Uterus (tissue), 4 donors: ENCODE results near the gene ALKBH3. TPM values are rescaled to one million over a fixed set of nuclear protein-coding genes. Genes with fewer than 3 reads are reported as not detected.

ENCODE experiments used
- DNase-seq, 2 donors: peaks; one replicate each; pipeline ENCODE4 v3.0.0-alpha.2; 2019 to 2020
- H3K27ac ChIP-seq, 2 donors: fragments of 200-600 bp; sonication (generic); 1 replicate in 1 of 2; 2 replicates in 1 of 2; pipeline ENCODE4 v1.5.1; 2016 to 2018
- H3K27me3 ChIP-seq, 2 donors: fragments of 200-600 bp; sonication (generic); one replicate each; pipeline ENCODE4 v1.5.1; 2018 to 2019; ENCODE audit warnings: control low read depth in 1 of 2
- H3K36me3 ChIP-seq, 2 donors: fragments of 200-600 bp; sonication (generic); one replicate each; pipeline ENCODE4 v1.5.1; 2019; ENCODE audit warnings: control low read depth in 1 of 2
- H3K4me1 ChIP-seq, 2 donors: fragments of 200-600 bp; sonication (generic); one replicate each; pipeline ENCODE4 v1.5.1; 2018 to 2019; ENCODE audit warnings: control low read depth in 1 of 2
- H3K4me3 ChIP-seq, 2 donors: fragments of 200-600 bp; sonication (generic); 1 replicate in 1 of 2; 2 replicates in 1 of 2; pipeline ENCODE4 v1.5.1; 2018 to 2019; ENCODE audit warnings: mild to moderate bottlenecking in 1 of 2
- H3K9me3 ChIP-seq, 2 donors: fragments of 200-600 bp; sonication (generic); one replicate each; pipeline ENCODE4 v1.5.1; 2019; ENCODE audit warnings: control low read depth in 1 of 2
- CTCF ChIP-seq, 4 experiments: fragments of 200-600 bp in 2 of 4; fragments of 450-650 bp in 2 of 4; sonication (generic) in 2 of 4; IDR thresholded peaks; one replicate each; pipeline ENCODE4 v1.5.1; 2016 to 2019; ENCODE audit warnings: antibody characterized with exemption in 4 of 4, mild to moderate bottlenecking in 2 of 4, moderate library complexity in 1 of 4
- POLR2A ChIP-seq, 2 donors: fragments of 450-650 bp; IDR thresholded peaks; one replicate each; pipeline ENCODE4 v1.6.1; 2016; ENCODE audit warnings: antibody characterized with exemption in 2 of 2, mild to moderate bottlenecking in 1 of 2, moderate library complexity in 1 of 2
- intact Hi-C: fragments of 100-400 bp; cut with DNase I; formaldehyde crosslinking; loops from one replicate; pipeline ENCODE4 v1.15.1; 2023; ENCODE audit warnings: low total_unique reads
- total RNA-seq, 4 donors: library from RNA; depleted of rRNA in 3 of 4; stranded (reverse); fragments of >200 nt in 3 of 4; gene quantifications; one replicate each; pipeline versions ENCODE4 v1.1.0 to v1.2.4, GENCODE V29; 2014 to 2023
- donor health status: DM: yes; HTN: yes; CAD: no.

The ALKBH3 gene
- total RNA-seq, 4 donors from 2014 or later, result 39.6 to 75.3 (median 55.7) TPM

- intact Hi-C loops, result no loop called here
- DNase-seq, result no peak
- H3K27ac ChIP-seq, result peak overlapping the region; percentile 55 to 79
- no peak for TF ChIP-seq POLR2A (IDR thresholded peaks at IDR 0.05)
- no peak for TF ChIP-seq CTCF (IDR thresholded peaks at IDR 0.05)
- peaks cover 0 to 5% of the 10 kb centered on the region in 2 donors for H3K4me1 ChIP-seq
- peak overlapping the region; percentile 69 to 84 for H3K4me3 ChIP-seq
- H3K36me3 ChIP-seq, result no peaks in the 10 kb centered on the region
- H3K27me3 ChIP-seq, result no peaks in the 10 kb centered on the region
- no peaks in the 10 kb centered on the region for H3K9me3 ChIP-seq
Observed at GRCh38 chr11:43879789-43880639, 617 bp upstream of the ALKBH3 start.

- Histone ChIP-seq H3K27ac (peak overlapping the region; percentile 56 to 68), H3K9me3 (no peaks in the 10 kb centered on the region), H3K36me3 (no peaks in the 10 kb centered on the region), H3K4me1 (no peaks in the 10 kb centered on the region), H3K27me3 (no peaks in the 10 kb centered on the region), H3K4me3 (no peak overlapping the region)
- intact Hi-C loops, result no loop called here
- TF ChIP-seq POLR2A (IDR thresholded peaks at IDR 0.05) (no peak), CTCF (IDR thresholded peaks at IDR 0.05) (no peak)
- DNase-seq, result no peak
Observed at GRCh38 chr11:43892851-43893250, 12.2 kb downstream of the ALKBH3 start.

GRCh38 chr11:43894546-43894945 is 13.9 kb downstream of the ALKBH3 start:
- no peak for DNase-seq
- peak overlapping the region; percentile 56 to 68 for H3K27ac ChIP-seq
- TF ChIP-seq POLR2A (IDR thresholded peaks at IDR 0.05) (no peak), CTCF (IDR thresholded peaks at IDR 0.05) (no peak)
- H3K27me3 ChIP-seq, result no peaks in the 10 kb centered on the region
- intact Hi-C loops, result no loop called here
- no peaks in the 10 kb centered on the region for H3K36me3 ChIP-seq
- no peak overlapping the region for H3K4me3 ChIP-seq
- H3K9me3 ChIP-seq, result no peaks in the 10 kb centered on the region
- H3K4me1 ChIP-seq, result no peaks in the 10 kb centered on the region

- TF ChIP-seq CTCF (IDR thresholded peaks at IDR 0.05) (no peak), POLR2A (IDR thresholded peaks at IDR 0.05) (no peak)
Observed at GRCh38 chr11:43895601-43896000, 15.0 kb downstream of the ALKBH3 start.

GRCh38 chr11:43898574-43898973 is 17.9 kb downstream of the ALKBH3 start:
- intact Hi-C loops, result no loop called here
- no peak for TF ChIP-seq POLR2A (IDR thresholded peaks at IDR 0.05)
- no peak for TF ChIP-seq CTCF (IDR thresholded peaks at IDR 0.05)
- no peaks in the 10 kb centered on the region for H3K4me1 ChIP-seq
- H3K9me3 ChIP-seq, result no peaks in the 10 kb centered on the region
- no peaks in the 10 kb centered on the region for H3K36me3 ChIP-seq
- DNase-seq, result no peak
- no peak overlapping the region for H3K4me3 ChIP-seq
- H3K27me3 ChIP-seq, result no peaks in the 10 kb centered on the region
- H3K27ac ChIP-seq, result no peak overlapping the region

More at GRCh38 chr11:43895601-43896000, 15.0 kb downstream of the ALKBH3 start:
- Histone ChIP-seq H3K27ac (peak overlapping the region; percentile 56 to 68), H3K36me3 (no peaks in the 10 kb centered on the region), H3K4me1 (no peaks in the 10 kb centered on the region), H3K27me3 (no peaks in the 10 kb centered on the region), H3K9me3 (no peaks in the 10 kb centered on the region), H3K4me3 (no peak overlapping the region)
- intact Hi-C loops, result no loop called here
- DNase-seq, result no peak
